Smooth muscle cell of bladder (primary cell): ENCODE measurements around the gene RBMS1. TPM values are rescaled to one million over a fixed set of nuclear protein-coding genes. Genes with fewer than 3 reads are reported as not detected.

ENCODE experiments used
- total RNA-seq: library from RNA; depleted of rRNA; stranded (reverse); fragments of >200 nt; gene quantifications from 2 replicates; pipeline ENCODE4 v1.2.3, GENCODE V29; 2014

The RBMS1 gene
- total RNA-seq: 86.3 and 95.1 TPM in 2 replicates

GRCh38 chr2:160493227-160494028, at the start of gene RBMS1:
RBMS1 (minus strand) TSS chr2:160493807; CDS start chr2:160493363, 444 bp downstream.

